GM19023 (cell line): ENCODE measurements around the gene EEF1G.
"Not testable (repeated sequence)": the region's sequence is repeated elsewhere in the genome, so short reads cannot be mapped to it uniquely, and the experiment has no call there.

ENCODE experiments used
- ATAC-seq: cut with Tn5 transposase; IDR thresholded peaks from one replicate; pipeline ENCODE4 v1.9.1; 2021; ENCODE audit warnings: mild to moderate bottlenecking, moderate library complexity; ENCODE audit not compliant: unreplicated experiment

The EEF1G gene

GRCh38 chr11:62556108-62556874 is 17.4 kb downstream of the EEF1G start:
- peak; percentile 40 for ATAC-seq

- peak; percentile 30 for ATAC-seq
Observed at GRCh38 chr11:62555464-62556107, 18.1 kb downstream of the EEF1G start.

GRCh38 chr11:62554387-62555167 is 19.1 kb downstream of the EEF1G start:
- ATAC-seq, result no peak

GRCh38 chr11:62553839-62554361 is 19.8 kb downstream of the EEF1G start:
- ATAC-seq, result no peak

GRCh38 chr11:62553080-62553838 is 20.4 kb downstream of the EEF1G start:
- ATAC-seq, result no peak

- ATAC-seq, result no peak
Observed at GRCh38 chr11:62552485-62553079, 21.1 kb downstream of the EEF1G start.

- ATAC-seq, result not testable (repeated sequence)
Observed at GRCh38 chr11:62550478-62550877, 23.2 kb downstream of the EEF1G start.

GRCh38 chr11:62548545-62549335 is 25.0 kb downstream of the EEF1G start:
- no peak for ATAC-seq

- ATAC-seq, result no peak
Observed at GRCh38 chr11:62547691-62548281, 25.9 kb downstream of the EEF1G start.

GRCh38 chr11:62546929-62547625 is 26.6 kb downstream of the EEF1G start:
- ATAC-seq, result no peak

- no peak for ATAC-seq
Observed at GRCh38 chr11:62546244-62546928, 27.3 kb downstream of the EEF1G start, which contains the start of gene AHNAK. AHNAK (minus strand) TSS chr11:62546806; CDS start chr11:62536098, 10,708 bp downstream.

GRCh38 chr11:62545437-62546243 is 28.1 kb downstream of the EEF1G start:
- ATAC-seq, result no peak

- ATAC-seq, result no peak
Observed at GRCh38 chr11:62544581-62545436, 28.9 kb downstream of the EEF1G start.

- ATAC-seq, result no peak
Observed at GRCh38 chr11:62543680-62544444, 29.8 kb downstream of the EEF1G start.
